Thymus (tissue), 11 donors: ENCODE measurements around the gene GPR156. TPM values are rescaled to one million over a fixed set of nuclear protein-coding genes. Genes with fewer than 3 reads are reported as not detected.

ENCODE experiments used
- DNase-seq, 9 donors: peaks; one replicate each; pipeline ENCODE4 v3.0.0-alpha.2; 2013; ENCODE audit warnings: low spot score in 9 of 9, low read depth in 6 of 9, missing footprints in 1 of 9
- H3K27ac ChIP-seq, 2 donors: one replicate each; pipeline ENCODE4 v1.5.1; 2013; ENCODE audit warnings: control low read depth in 1 of 2, low read depth in 1 of 2, low read length in 1 of 2, mild to moderate bottlenecking in 1 of 2, moderate library complexity in 1 of 2
- H3K27me3 ChIP-seq, 2 donors: one replicate each; pipeline ENCODE4 v1.5.1; 2013; ENCODE audit warnings: low read length in 1 of 2; ENCODE audit not compliant: control insufficient read depth in 2 of 2, insufficient read depth in 1 of 2
- H3K36me3 ChIP-seq, 2 donors: one replicate each; pipeline ENCODE4 v1.5.1; 2013; ENCODE audit warnings: low read length in 1 of 2, mild to moderate bottlenecking in 1 of 2, moderate library complexity in 1 of 2; ENCODE audit not compliant: control insufficient read depth in 2 of 2, insufficient read depth in 2 of 2
- H3K4me1 ChIP-seq, 2 donors: one replicate each; pipeline ENCODE4 v1.5.1; 2013; ENCODE audit warnings: low read length in 2 of 2; ENCODE audit not compliant: control insufficient read depth in 2 of 2, insufficient read depth in 2 of 2
- H3K4me3 ChIP-seq, 2 donors: one replicate each; pipeline ENCODE4 v1.5.1; 2013; ENCODE audit warnings: low read length in 2 of 2, control low read depth in 1 of 2, mild to moderate bottlenecking in 1 of 2
- H3K9me3 ChIP-seq, 2 donors: one replicate each; pipeline ENCODE4 v1.5.1; 2013; ENCODE audit warnings: low read length in 1 of 2, mild to moderate bottlenecking in 1 of 2; ENCODE audit not compliant: control insufficient read depth in 2 of 2, insufficient read depth in 1 of 2
- WGBS: extraction: QIAGEN DNeasy Blood & Tissue Kit; methylation state at CpG from one replicate; pipeline ENCODE4 v1.1.7; 2013; 5-methylcytosine and 5-hydroxymethylcytosine counted together
- polyA plus RNA-seq: library from polyadenylated mRNA; stranded (reverse); fragments of 200-250 nt; gene quantifications from one replicate; pipeline ENCODE4 v1.2.3, GENCODE V29; 2013
- total RNA-seq: library from RNA; stranded (reverse); fragments of 120-200 nt; gene quantifications from one replicate; pipeline ENCODE4 v1.2.4, GENCODE V29; 2013
- donor health status: healthy.

GPR156 gene
- total and polyA plus RNA-seq, 2 donors: 0.11 to 0.42 TPM

DNA sequence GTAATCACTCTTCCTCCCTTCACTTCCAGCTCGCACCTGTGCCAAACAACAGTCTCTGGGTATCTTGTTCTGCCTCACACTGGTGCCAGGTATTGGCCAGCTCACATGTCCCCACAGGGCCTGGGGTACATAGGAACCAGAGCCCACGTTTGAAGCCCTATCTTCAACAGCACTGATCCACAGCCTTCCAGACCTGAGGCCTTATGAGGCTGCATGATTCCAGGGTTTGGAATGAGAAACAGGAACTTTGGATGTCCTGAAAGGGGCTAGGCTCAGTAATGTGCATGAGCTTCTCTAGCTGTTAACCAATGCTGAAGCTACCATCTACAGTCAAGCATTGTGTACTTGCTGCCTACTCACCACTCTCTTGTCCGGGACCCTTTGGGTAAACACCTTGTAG lies 92.4 kb downstream of the GPR156 start:
- no peaks in the 10 kb centered on the region for H3K4me1 ChIP-seq
- no peak overlapping the region for H3K27ac ChIP-seq
- no peaks in the 10 kb centered on the region for H3K9me3 ChIP-seq
- no peak for DNase-seq
- no peaks in the 10 kb centered on the region for H3K27me3 ChIP-seq
- H3K4me3 ChIP-seq: no peak overlapping the region
- 94% methylated on average over 3 of the region's 3 CpGs for WGBS
- no peaks in the 10 kb centered on the region for H3K36me3 ChIP-seq

DNA sequence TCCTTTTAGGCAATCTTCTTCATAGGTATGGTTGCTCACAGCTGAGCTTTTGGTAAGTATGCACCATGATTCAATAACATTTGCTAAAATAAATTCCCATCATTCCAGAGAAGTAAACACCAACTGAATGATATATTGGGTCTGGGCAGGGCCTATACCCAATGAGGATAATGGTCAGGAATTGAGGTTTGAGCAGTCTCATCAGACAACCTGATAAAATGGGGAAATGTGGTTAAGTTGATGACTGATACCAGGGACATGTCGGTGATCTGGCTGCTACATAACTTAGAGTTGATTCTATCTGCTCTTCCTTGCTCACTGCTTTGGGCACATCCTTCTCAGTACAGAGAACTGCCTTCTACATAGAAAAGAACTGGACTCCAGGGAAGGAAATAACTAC lies 92.9 kb downstream of the GPR156 start:
- H3K9me3 ChIP-seq: no peaks in the 10 kb centered on the region
- no peak for DNase-seq
- no peaks in the 10 kb centered on the region for H3K4me1 ChIP-seq
- no peaks in the 10 kb centered on the region for H3K27me3 ChIP-seq
- WGBS: 94% methylated on average over 1 of the region's 1 CpG
- no peak overlapping the region for H3K4me3 ChIP-seq
- H3K27ac ChIP-seq: no peak overlapping the region
- H3K36me3 ChIP-seq: no peaks in the 10 kb centered on the region

GRCh38 chr3:120182613-120183511 lies 102.2 kb downstream of the GPR156 start:
- Histone ChIP-seq H3K4me3 (no peak overlapping the region), H3K4me1 (no peaks in the 10 kb centered on the region), H3K27ac (no peak overlapping the region), H3K27me3 (no peaks in the 10 kb centered on the region), H3K9me3 (no peaks in the 10 kb centered on the region), H3K36me3 (no peaks in the 10 kb centered on the region)
- WGBS: 88% methylated on average over 7 of the region's 7 CpGs
- DNase-seq: no peak

DNA sequence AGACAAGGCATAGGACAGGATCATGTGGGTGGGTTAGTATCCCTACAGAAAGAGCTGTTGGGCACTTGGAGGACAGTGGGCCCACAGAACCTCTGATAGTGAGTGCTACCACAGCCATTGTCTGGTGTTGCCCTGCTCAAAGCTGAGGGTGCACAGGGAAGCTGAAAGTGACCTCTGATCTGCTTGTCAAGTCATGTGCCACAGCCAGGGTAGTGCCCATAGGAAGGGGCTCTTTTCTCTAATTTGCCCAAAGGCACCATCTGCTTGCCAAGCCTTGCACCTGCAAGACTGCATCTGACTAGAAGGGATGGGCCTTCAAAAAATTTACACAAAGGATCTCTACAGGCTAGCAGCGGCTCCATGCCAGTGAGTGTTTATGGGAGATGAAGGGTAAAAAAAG lies 103.4 kb downstream of the GPR156 start:
- WGBS: 100% methylated on average over 1 of the region's 1 CpG
- H3K36me3 ChIP-seq: no peaks in the 10 kb centered on the region
- H3K27ac ChIP-seq: no peak overlapping the region
- H3K4me3 ChIP-seq: no peak overlapping the region
- H3K9me3 ChIP-seq: no peaks in the 10 kb centered on the region
- no peaks in the 10 kb centered on the region for H3K4me1 ChIP-seq
- no peaks in the 10 kb centered on the region for H3K27me3 ChIP-seq
- DNase-seq: no peak

GRCh38 chr3:120180731-120181412 lies 104.2 kb downstream of the GPR156 start:
- Histone ChIP-seq H3K36me3 (no peaks in the 10 kb centered on the region), H3K4me1 (no peaks in the 10 kb centered on the region), H3K9me3 (no peaks in the 10 kb centered on the region), H3K27ac (no peak overlapping the region), H3K27me3 (no peaks in the 10 kb centered on the region), H3K4me3 (no peak overlapping the region)
- WGBS: 97% methylated on average over 3 of the region's 3 CpGs
- no peak for DNase-seq

- WGBS: 63% methylated on average over 2 of the region's 2 CpGs
- no peak overlapping the region for H3K4me3 ChIP-seq
- no peak for DNase-seq
- H3K27ac ChIP-seq: no peak overlapping the region
- H3K4me1 ChIP-seq: no peaks in the 10 kb centered on the region
- no peaks in the 10 kb centered on the region for H3K9me3 ChIP-seq
- no peaks in the 10 kb centered on the region for H3K36me3 ChIP-seq
- no peaks in the 10 kb centered on the region for H3K27me3 ChIP-seq
Observed at GRCh38 chr3:120177707-120178306, 107.2 kb downstream of the GPR156 start.

DNA sequence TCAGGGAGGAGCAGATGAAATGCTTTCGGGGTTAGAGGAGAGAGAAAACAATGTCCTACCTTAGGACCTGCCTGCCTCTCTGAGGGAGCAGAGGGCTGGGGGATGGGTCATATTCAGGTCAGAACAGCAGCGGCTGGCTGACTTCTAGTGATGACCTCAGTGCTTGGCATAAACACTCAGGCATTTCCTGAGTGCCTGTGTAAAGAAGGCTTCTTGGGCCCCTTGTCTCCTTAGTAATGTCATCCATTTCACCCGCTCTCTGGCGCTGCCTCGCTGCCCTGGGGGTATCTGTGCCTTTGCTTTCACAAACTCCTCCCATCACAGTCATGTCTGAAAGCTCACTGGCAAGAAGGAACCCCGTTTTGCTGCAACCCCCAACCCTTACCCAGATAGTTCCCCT lies 107.9 kb downstream of the GPR156 start:
- Histone ChIP-seq H3K27ac (no peak overlapping the region), H3K4me3 (no peak overlapping the region), H3K27me3 (no peaks in the 10 kb centered on the region), H3K9me3 (no peaks in the 10 kb centered on the region), H3K4me1 (no peaks in the 10 kb centered on the region), H3K36me3 (no peaks in the 10 kb centered on the region)
- DNase-seq: no peak
- WGBS: 89% methylated on average over 6 of the region's 6 CpGs

- Histone ChIP-seq H3K36me3 (no peaks in the 10 kb centered on the region), H3K27me3 (no peaks in the 10 kb centered on the region), H3K4me1 (peaks cover 0 to 6% of the 10 kb centered on the region in 2 donors), H3K4me3 (no peak overlapping the region), H3K27ac (no peak overlapping the region), H3K9me3 (no peaks in the 10 kb centered on the region)
- no peak for DNase-seq
- WGBS: 96% methylated on average over 3 of the region's 3 CpGs
Observed at GRCh38 chr3:120174811-120175539, 110.0 kb downstream of the GPR156 start.
